HG02571 (cell line): ENCODE data around the gene GATC.

ENCODE experiments used
- ATAC-seq: cut with Tn5 transposase; IDR thresholded peaks from one replicate; pipeline ENCODE4 v1.9.1; 2021; ENCODE audit warnings: mild to moderate bottlenecking, moderate library complexity; ENCODE audit not compliant: unreplicated experiment

The GATC gene

DNA sequence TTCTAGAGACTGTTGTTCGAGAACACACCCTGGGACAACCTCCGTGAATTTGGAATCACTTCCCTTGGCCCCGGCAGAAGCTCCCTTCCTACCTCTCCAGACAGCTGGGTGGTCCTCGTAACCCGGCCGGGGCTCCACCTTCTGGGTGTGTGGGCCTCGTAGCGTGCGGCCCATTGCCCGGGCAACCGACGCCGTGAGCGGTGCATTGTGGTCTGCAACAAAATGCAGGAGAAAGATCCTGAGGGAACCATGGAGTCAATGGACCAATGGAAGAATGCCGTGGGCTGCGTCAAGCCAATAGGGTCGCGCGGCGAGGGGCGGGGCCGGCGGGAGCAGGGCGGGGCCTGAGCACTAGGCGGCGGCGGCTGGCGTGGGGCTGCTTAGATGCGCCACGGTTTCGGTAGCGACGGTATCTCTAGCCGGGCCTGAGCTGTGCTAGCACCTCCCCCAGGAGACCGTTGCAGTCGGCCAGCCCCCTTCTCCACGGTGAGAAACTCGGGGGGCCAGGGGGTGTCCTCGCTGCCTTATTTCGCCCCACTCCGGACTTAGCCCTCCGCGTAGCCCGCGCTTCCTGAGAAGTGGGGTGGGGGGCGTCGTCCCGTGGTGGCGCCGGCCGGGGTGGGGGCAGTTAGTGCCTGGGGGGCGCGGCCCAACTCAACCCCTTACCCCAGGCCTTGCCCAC, 49.6 kb downstream of the GATC start, which contains the start of gene DYNLL1:
Gene DYNLL1 (plus strand): TSS at position 383 of the 682 bp plus-strand sequence. CDS start 309 bp downstream, outside the sequence.
- ATAC-seq: peak; percentile 87

DNA sequence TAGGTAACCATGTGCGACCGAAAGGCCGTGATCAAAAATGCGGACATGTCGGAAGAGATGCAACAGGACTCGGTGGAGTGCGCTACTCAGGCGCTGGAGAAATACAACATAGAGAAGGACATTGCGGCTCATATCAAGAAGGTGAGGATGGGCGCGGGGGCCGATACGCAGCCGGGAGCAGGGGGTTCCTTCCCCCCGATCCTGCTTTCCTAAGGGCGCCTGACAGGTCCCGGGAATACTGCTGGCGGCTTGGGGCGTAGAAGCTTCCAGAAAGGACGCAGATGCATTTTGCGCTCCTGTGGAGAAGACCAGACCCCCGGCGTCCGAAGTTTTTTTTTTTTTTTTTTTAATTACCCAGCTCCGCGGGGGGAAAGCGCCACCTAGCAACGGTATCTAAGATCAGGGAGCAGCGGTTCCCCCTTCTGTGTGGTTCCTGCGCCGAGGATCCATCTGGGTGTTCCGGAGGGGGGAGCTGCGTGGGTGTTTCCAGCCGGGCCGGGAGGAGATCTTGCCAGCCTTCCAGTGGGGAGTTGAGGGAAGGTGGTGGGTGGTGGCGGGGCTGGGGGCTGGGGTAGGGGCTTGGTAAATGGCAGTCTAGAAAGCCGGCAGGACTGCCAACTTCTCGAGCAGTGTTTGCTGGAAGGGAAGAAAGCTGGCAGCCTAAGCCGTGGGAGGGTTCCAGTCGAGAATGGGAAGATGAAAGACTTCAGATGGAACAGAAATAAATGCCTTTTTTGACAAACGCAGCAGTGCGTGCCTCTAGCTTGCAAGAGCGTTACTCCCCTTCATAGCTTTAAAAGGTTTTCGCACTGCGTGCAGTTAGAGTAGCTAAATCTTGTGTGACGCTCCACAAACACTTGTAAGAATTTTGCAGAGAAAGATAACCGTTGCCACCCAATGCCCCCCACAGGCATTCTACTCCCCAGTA, 50.4 kb downstream of the GATC start:
- no peak for ATAC-seq

DNA sequence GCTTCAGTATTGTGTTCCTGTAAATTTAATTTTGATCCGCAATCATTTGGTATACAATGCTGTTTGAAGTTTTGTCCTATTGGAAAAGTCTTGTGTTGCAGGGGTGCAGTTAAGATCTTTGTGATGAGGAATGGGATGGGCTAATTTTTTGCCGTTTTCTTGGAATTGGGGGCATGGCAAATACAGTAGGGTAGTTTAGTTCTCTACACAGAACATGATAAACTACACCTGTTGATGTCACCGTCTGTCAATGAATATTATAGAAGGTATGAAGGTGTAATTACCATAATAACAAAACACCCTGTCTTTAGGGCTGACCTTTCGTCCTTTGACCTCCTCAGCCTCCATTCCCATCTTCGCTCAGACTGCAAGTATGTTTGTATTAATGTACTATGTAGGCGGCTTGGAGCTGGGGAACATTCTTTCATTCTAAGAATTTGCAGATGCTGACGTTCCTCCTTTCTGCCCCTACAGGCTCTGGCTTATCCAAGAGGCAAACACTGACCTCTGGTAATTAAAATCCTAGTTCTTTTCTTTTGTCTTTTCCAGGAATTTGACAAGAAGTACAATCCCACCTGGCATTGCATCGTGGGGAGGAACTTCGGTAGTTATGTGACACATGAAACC, 51.4 kb downstream of the GATC start:
- no peak for ATAC-seq

DNA sequence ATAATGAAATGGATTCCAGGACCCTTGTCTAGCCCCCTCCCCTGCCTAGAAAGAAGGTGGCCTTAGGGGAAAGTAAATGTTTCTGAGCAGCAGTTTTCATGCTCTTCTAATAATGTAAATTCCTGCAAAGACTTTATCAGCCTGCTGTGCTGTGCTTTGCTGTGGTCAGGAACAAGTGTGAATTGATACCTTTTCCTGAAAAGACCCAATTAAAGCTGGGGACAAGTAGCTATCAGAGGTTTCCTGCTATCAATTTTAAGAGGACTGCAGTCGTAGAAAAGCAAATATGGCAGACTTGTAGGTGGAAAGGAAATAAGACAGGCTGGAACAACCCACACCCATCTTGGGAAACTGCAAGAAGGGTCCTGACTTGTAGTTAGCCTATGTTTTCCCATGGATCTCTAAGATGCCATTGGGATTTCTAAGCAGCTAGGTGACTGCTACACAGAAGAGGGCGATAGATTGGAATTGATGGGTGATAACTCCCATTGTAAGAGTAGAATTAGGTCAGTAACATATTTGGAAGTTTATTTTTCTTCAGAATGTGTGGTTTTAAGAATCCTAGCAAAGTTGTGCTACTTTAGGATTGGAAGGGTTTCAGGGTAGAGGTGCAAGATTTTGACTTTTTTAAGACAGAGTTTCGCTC, 52.7 kb downstream of the GATC start:
- ATAC-seq: no peak

DNA sequence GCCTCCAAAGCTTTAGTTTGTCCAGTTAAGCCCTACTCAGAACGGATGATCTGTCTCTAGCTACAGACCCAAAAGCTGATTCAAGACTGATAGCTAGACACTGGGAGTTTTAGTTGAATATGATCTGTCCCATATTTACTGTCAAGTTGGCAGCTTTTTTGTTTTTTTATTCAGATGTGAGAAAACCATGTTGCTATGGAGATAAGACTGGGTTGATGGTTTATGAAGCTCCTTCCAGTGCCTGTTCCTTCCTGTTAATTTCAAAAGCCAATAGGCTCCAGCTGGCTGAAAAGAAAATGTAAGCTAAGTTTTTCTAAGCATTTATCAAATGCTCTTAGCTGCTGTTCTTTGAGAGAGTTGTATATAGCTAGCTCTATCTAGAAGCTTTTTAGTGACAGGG, 54.3 kb downstream of the GATC start:
- ATAC-seq: no peak

DNA sequence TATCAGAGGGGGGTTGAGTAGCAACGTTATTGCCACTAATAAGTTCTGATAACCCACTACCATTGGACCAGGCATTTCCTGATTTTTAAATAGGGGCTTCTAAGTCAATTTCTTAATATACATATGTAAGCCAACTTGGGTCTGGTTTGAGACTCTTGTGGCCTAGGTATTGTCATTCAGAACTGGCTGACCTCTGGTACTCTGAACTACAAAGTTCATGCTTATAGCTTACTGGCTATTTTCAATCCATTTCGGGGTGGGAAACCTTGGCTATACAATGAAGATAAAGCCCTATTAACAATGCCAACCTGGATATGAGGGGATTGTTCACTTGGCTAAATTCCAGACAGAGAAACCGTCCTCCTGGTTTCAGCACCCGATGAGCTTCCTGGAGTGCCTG, 58.3 kb downstream of the GATC start:
- ATAC-seq: no peak

DNA sequence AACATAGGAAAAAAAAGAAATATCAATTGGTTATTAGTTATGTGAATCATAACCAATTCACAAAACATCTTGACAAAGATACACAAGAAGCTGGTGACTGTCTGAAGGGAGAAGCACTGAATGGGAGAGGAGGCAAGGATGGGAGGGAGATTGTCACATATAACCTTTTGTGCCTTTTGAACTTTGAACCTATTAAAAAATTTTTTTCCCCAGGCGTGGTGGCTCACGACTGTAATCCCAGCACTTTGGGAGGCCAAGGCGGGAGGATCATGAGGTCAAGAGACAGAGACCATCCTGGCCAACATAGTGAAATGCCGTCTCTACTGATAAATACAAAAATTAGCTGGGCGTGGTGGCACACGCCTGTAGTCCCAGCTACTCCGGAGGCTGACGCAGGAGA, 62.3 kb downstream of the GATC start:
- ATAC-seq: no peak
